Activated effector memory CD4-positive, alpha-beta T cell treated with anti-CD3 and anti-CD28 coated beads, Interleukin-2, amount 50 U/mL, for 16 hours (primary cell): Measurements from ENCODE around the gene SYNDIG1.

Experiments used
- DNase-seq: peaks from one replicate; pipeline ENCODE4 v3.0.0-alpha.2; 2020

Gene SYNDIG1

DNA sequence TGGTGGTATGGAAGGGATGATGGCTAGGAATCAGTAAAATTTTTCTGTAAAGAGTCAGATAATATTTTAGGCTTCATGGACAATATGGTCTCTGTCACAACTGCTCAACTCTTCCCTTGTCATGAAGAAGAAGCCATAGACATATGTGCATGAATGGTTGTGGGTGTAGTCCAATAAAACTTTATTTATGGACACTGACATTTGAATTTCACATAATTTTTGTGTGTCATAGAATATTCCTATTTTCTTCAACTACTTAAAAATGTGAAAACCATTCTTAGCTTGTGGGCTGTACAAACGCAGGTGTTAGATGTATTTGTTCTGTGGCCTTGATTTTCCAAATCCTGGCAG lies 59.9 kb downstream of the SYNDIG1 start:
- no peak for DNase-seq

DNA sequence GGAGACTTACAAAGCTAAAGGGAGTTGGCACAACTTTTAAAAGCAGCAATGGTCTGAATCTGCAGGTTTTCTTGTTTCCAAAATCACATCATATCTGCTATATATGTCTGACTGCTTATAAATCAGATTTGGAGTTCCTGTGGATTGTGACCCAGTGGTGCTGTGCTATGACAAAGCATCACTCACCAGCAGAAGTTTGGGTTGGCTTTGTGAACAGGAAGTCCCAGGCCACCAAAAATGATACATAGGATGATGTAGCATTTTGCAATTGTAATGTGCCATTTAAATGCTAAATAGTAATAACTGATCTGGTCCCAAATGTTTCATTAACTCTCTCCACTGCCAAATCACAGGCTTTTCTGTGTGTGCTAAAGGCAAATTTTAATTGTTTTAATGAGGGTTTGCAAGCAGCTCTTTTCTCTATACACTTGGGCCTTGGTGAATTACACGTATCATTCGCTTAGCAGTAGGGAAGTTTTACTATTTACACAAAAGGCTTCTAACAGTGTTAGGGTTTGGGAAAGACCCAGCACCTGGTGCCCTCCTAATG lies 60.8 kb downstream of the SYNDIG1 start:
- DNase-seq = no peak

DNA sequence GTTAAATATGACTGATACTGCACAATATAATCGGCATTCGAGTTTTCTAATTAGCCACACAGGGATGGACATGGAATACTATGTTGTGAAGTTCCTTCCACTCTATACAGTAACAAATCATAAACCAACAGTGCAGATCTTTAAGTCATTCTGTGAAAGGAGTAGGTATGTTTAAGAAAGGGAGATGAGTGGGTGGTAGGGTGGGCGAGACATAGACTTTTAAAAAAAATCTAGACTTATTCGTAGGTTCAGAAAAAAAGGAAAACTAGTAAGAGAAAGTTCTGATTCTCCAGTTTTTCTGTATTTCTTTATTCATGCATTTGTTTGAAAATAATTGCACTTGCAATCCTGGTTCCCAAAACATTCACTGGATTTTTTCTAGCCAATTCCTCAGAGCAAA lies 61.8 kb downstream of the SYNDIG1 start:
- no peak for DNase-seq

DNA sequence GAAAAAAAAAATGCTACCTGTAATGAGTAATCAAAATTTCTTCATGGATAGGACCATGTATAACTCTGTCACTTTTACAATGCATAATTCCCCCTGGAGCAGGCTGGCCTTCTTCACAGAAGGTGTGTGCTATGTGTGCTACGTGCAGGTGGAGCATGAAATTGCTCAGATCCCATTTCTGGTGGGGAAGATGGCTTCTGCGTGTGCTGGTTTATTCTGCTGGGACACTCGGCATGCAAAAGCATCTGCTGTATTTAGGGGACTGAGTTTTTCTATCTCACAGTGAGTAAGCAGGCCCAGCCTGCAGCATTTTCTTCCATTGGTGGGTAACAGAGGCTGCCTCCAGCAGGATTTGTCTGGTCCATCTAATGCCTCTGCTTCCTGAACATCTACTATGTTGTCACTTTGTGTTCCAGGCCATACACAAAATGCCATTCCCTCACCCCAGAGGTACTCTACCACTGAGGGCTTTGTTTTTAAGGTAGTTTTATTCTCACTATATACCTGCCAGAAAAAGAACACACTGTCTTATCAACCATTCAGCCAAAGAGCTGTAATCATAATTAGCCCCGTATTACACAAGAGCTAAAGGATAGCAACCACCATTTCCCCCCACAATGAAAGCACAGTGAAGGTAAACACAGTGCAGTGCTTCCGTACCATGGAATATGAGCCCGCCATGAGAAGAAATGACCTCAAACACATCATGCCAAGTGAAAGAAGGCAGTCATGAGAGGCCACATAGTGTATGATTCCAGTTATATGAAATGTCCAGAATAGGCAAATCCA lies 62.4 kb downstream of the SYNDIG1 start:
- DNase-seq = no peak

DNA sequence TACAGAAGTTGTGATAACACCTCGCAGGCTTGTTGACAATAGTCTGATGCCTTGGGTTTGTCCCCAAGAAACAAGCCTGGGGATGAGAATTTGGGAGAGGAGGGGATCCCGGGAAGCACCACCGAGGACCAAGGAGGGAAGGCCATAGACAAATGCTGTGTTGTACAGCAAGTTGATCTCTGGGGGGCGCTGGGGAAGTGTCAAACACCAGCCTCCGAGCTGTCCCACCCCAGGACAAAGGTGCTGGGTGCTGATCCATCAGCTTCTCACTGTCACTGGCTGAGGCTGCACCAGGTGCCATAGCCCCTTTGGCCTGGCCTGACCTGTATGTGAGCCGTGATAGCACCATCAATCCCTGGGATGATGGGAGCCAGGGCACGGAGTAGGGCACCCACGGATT lies 64.0 kb downstream of the SYNDIG1 start:
- no peak for DNase-seq

DNA sequence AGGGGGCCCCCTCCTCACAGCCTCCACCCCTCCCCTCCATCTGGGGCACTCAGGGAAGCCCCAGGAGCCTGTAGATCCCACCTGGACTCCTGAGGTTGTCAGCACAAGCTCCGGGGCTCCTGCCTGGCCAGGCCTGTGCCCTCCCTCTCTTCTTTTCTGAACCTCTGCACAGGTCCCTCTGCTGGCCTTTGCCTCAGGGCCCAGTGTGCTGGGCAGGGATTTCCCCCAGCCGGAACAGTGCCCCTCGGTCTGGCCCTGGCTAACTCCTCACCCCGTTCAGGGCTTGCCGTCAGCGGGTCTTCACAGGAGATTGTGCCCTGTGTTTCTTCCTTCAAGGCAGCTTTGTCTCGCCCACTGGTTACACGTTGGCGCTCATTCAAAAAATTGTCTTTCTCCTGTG lies 64.9 kb downstream of the SYNDIG1 start:
- DNase-seq = no peak

DNA sequence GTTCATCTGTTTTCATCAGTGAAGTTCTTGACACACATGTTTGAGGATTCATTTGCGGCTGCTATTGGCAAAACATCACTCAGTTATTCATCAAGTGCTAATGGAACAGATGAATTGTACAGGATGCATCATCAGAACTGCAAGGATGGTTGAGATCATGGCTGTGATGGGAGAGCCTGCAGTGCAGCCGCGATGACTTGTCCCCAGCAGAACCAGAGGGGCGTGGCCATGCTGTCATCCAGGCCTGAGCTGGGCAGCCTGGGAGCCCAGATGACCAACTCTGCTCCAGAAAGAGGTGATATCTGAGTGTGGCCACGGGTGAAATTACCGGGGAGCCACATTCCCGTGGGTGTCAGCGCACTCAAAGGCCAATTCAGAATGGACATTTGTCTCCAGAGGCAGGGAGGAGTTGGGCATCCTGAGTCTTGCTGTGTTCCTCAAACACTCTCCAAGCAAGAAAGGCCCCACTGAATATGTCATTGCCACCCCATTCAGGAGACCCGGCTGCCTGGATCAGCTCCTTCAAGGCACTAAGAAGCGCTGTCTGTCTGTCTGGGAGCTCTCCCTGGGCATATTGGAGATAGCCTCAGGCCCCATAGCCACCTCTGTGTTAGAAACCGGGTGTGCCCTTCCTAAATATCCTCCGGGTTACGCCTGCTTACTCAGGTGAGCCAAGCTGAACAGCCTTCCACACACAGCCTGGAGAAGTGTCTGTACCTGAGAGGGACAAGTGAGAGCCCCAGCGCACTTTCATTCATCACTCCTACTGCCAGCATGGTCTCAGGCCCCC lies 66.7 kb downstream of the SYNDIG1 start:
- no peak for DNase-seq

DNA sequence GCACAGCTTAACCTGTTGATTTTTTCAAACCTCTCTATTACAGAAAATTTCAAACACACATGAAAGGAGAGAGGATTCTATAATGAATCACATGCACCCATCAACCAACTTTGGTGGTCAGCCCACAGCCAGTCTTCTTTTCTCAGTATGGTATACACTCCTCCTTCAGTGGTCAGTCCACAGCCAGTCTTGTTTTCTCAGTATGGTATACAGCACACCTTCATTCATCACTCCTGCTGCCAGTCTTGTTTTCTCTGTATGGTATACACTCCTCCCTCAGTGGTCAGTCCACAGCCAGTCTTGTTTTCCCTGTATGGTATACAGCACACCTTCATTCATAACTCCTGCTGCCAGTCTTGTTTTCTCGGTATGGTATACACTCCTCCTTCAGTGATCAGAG lies 67.8 kb downstream of the SYNDIG1 start:
- no peak for DNase-seq

DNA sequence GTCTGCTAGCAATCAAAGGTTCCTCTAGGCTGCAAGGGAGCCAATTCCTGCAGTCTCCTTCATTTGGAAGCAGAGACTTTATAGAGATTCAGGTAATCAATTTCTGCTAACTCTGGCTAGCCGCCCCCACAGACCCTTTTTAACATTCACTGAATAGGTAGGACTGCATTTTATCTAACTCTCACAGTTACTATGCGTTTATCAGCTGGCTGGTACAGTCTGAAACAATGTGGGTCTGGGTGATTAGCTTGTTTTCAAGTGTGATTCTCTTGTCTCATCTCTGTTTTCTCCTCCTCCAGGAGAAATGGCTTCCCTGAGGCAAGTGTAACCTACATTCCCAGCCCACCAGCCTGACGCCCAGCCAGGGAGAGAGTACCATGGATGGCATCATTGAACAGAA lies 73.3 kb downstream of the SYNDIG1 start:
- no peak for DNase-seq

DNA sequence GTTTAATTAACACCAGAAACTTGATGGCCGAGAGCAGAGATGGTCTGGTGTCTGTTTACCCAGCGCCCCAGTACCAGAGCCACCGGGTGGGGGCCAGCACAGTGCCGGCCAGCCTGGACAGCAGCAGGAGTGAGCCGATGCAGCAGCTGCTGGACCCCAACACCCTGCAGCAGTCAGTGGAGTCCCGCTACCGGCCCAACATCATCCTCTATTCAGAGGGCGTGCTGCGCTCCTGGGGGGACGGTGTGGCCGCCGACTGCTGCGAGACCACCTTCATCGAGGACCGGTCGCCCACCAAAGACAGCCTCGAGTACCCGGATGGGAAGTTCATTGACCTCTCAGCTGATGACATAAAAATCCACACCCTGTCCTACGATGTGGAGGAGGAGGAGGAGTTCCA lies 73.7 kb downstream of the SYNDIG1 start:
- no peak for DNase-seq

DNA sequence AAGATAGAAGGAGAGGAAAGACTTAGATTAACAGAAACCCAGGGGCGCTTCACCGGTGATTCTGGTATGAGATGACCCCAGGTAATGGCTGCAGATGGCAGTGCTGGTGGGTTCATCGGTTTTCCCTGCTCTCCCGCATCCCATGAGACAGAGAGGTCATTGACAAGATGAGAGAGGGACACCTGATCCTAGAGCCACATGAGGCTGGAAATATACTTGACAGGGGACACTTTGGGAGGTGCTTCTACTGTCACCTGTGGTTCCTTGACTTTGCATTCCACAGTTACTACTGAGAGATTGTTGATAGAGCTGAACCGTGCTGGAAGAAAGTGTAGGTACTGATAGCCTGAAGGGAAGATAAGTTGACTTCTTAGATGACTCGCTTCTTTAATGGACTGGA lies 74.3 kb downstream of the SYNDIG1 start:
- no peak for DNase-seq

DNA sequence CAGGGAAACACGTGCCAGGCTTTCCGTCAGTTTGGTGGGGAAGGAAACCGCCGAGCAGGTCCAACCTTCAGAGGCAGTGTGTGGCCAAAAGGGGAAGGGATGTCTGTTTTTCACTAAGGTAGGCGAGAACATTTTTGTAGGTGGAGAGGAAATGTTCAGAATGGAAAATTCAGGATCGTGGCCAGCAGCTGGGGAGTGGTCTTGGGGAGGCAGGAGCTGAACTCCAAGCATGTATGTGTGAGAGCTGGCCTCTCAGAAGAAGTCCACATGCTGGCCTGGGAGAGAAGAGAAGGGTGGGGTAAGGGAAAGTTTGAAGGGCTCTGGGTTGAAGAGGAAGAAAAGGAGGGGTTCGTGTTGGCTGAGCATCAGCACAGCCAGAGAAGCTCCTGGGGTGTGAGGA lies 74.9 kb downstream of the SYNDIG1 start:
- no peak for DNase-seq

DNA sequence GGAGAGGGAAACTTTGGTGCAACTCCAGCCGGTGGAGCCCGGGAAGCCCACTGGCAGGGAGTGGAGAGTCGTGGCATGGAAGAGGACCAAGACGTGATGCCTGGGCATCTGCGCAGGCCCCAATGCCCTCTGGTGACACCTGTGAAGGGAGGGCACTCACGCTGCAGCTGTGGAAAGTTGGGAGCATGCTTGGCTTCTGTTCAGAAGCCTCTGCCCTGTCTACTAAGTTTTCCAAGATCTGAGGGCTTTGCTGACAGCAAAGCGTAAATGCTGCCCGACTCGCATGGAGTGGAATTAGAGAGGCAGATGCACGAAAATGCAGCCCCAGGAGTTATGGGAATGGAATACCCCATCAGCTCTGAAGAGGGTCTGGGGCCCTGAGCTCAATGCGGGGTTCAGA lies 75.7 kb downstream of the SYNDIG1 start:
- DNase-seq = no peak

DNA sequence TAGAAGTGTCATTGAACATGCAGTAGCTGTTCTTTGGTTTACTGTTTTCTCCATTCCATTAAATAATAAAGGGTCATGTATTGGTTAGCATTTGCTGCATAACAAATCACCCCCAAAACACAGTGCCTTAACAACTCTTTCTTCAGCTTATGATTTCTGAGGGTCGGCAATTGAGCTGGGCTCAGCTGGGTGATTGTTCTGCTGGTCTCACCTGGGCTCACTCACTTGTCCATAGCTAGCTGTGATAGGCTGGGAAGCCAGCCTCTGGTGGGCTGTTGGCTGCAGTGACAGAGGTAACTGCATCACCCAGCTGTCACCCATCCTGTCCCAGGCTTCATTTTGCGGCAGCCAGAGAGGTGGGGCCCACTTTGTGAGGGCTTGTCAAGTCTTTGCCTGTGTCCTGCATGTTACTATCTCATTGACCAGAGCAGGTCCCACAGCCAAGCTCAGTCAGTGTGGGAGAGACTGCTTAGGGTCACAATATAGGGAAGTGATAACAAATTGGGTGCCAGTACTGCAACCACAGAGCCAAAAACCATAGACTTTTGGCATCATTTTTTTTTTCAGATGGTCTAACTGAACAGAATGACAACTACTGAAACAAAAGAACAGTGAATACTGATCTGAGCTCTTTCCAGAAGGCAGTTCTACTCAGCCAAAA lies 76.9 kb downstream of the SYNDIG1 start:
- no peak for DNase-seq

DNA sequence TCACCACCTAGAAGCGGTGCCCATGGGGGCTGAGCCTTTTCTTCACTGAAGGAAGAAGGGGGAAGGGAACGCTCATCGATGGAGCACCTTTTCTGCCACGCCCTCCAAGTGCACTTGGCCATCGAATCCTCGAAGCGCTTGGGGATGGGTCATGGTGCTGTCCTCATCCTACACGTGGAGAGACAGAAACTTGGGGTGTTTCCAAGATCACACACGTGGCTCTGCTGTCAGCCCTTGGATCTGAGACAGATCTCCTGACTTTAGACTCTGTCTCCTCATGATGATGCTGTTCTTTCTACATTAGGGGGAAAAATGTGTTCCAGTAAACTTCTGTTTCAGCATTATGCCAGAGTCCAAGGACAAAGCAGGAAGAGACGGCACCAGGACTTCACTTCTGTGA lies 78.5 kb downstream of the SYNDIG1 start:
- no peak for DNase-seq

DNA sequence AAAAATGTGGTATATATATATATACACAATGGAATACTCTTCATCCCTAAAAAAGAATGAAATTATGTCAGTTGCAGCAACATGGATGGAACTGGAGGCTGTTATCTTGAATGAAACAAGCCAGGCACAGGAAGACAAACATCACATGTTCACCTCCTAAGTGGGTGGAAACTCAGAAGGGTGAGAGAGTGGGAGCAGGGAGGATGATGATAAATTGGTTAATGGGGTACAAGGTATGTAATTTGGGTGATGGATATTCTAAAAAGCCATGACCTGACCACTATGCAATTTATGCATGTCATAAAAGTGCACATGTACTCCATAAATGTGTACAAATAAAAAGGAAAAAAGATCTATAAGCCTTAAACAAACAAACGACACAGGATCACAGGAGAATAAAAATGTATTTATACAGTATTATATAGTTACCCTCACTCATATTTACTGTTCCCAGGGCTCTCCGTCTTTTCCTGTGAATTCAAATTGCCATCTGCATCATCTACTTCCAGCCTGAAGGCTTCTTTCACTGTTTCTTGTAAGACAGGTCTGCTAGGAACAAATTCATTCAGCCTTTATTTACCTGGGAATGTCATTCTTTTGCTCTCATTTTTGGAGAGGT lies 89.8 kb downstream of the SYNDIG1 start:
- DNase-seq = no peak

DNA sequence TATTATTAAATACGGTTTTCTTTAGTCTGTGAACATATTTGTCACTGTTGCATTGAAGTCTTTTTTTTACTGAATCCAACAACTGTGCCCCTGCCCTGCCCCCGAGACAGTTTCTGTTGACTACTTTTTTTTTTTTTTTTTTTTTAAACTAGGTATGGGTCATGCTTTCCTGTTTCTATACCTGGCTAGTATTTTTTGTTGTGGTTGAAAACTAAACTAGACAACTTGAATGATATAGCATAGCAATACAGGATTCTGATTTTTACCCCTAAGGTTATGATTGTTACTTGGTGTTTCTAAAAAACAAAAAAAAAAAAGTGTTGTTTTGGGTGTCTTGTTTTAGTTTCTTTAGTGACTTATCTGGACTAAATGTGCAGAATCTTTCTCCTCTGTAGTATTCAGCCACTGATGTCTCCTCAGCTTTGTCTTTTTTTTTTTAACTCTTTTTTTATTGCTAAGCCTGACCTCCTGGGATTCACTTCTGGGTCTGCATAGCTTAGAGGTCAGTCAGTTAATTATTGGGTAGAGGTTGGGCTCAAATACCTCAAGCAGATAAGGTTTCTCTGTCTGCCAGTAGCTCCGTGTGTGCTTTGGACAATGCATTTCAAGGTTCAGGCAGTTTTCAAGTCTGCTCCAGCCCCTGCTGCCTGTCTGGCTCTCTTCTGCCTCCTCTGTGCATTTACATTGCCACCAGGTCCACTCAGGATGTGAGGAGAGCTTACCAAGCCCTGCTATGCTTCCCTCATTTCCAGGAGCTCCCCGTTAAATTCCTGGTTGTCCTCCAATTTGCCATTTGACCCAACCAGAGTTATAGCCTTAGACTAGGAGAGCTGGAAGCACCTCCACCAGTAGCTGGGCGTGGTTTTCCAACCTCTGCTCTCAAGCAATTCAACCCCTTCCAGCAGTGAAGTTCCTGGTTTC lies 91.4 kb downstream of the SYNDIG1 start:
- no peak for DNase-seq

DNA sequence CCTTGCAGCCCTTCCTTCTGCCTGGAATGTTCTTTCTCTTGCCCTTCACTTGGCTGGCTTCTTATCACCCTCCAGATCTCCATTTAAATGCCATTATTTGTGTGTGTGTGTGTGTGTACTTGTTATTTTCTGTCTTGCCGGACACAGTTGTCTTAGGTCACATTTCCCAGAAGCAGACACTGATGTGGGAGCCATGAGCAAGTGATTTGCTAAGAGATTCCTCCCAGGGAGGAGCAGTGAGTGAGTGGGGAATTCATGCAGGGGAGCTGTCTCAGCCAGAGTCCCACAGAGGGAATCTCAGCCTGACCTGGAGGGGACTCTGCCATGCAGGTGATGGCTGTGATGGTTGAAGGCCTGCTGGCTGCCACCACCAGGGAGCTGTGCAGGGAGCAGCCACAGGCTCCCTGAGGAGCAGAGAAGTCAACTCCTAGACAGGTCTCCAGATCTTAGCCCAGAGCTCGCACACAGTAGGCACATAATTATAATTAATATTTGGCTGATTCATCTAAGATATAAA lies 96.5 kb downstream of the SYNDIG1 start:
- DNase-seq = no peak

DNA sequence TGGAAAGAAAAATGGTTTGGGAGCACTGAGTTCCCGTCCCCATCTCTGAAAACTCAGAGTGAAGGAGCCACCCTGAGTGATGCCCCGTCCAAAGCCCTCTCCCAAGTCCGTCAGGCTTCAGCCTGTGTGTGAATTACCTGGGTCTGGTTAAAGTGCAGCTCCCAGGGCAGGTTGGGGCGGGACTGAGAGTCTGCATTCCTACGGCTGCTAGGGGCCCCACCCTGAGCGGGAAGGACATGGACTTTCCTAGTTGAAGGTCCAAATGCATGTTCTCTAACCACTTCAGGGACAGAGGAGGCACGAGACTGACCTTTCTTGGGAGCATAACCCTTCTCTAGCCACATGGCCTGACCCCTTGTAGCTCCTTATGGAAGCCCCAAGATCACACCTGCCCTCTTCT lies 97.2 kb downstream of the SYNDIG1 start:
- no peak for DNase-seq

DNA sequence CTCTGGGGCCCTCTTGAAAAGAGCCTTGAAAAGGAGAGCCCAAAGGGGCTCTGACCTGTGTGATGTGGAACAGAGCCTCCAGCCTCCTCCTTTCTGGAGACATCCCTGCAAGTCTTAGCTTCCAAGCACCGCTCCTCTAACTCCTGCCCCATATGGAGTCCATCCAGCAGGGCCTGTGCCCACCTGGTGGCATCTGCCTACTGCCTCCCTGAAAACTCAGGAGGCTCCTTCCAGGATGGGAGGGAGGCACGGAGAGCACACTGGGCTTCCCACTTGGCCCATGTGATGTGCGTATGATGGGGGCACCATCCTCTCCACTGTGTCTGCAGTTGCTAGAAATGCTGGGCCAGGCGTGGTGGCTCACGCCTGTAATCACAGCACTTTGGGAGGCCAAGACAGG lies 98.1 kb downstream of the SYNDIG1 start:
- DNase-seq = no peak

DNA sequence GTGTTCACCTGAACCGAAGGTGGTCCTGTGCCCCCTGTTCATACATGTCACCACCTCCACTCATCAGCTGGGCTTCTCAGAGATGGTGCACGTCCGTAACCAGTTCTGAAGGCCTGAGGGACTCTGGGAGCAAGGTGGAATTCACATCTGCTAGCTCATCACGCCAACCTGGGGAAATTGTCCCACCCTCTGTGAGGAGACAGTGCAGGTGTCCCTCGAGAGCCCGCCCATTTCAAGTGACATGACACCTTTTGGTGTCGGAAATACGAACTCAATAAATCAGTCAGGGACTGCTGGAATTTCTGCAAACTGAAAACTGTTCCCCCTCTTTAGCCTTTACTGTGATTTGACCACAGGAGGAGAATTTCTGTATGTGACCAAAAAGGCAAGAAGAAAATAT lies 99.4 kb downstream of the SYNDIG1 start:
- DNase-seq = no peak

DNA sequence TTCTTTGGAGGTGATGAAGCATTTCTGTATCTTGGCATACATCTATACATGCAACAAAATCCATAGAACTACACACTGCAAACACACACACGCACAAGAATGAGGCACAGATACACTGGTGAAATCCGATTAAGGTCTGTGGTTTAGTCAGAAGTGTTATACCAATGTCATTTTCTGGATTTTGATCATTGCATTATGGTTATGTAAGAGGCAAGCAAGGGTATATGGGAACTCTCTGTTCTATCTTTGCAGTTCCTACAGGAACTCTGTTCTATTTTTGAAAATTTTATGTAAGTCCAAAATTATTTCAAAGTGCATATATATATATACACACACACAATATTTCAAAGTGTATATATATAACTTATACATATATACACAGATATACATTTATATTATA lies 101.7 kb downstream of the SYNDIG1 start:
- no peak for DNase-seq
